Measurements from ENCODE around the gene SLC22A12. TPM values are rescaled to one million over a fixed set of nuclear protein-coding genes. Genes with fewer than 3 reads are reported as not detected.

Gene SLC22A12
- polyA plus RNA-seq, 3 donors = 3.4 to 4.0 (median 3.6) TPM

GRCh38 chr11:64562723-64563351 is 28.2 kb upstream of the SLC22A12 start:
- DNase-seq (ENCODE audit: low read depth in 3 of 3, low spot score in 2 of 3) = no peak

GRCh38 chr11:64563966-64564365 is 27.1 kb upstream of the SLC22A12 start:
- no peak for DNase-seq (ENCODE audit: low read depth in 3 of 3, low spot score in 2 of 3)

- DNase-seq (ENCODE audit: low read depth in 3 of 3, low spot score in 2 of 3) = no peak
Measured at GRCh38 chr11:64564419-64564818, 26.6 kb upstream of the SLC22A12 start.

GRCh38 chr11:64564947-64565889 is 25.8 kb upstream of the SLC22A12 start:
- no peak for DNase-seq (ENCODE audit: low read depth in 3 of 3, low spot score in 2 of 3)

GRCh38 chr11:64566042-64566914 is 24.7 kb upstream of the SLC22A12 start:
- peak in 2 of 3 donors; percentile 68 to 69 for DNase-seq (ENCODE audit: low read depth in 3 of 3, low spot score in 2 of 3)

- no peak for DNase-seq (ENCODE audit: low read depth in 3 of 3, low spot score in 2 of 3)
Measured at GRCh38 chr11:64566915-64567891, 23.8 kb upstream of the SLC22A12 start.

GRCh38 chr11:64568041-64568571 is 22.9 kb upstream of the SLC22A12 start:
- no peak for DNase-seq (ENCODE audit: low read depth in 3 of 3, low spot score in 2 of 3)

- no peak for DNase-seq (ENCODE audit: low read depth in 3 of 3, low spot score in 2 of 3)
Measured at GRCh38 chr11:64568584-64569140, 22.4 kb upstream of the SLC22A12 start.

- no peak for DNase-seq (ENCODE audit: low read depth in 3 of 3, low spot score in 2 of 3)
Measured at GRCh38 chr11:64569300-64569970, 21.6 kb upstream of the SLC22A12 start.

GRCh38 chr11:64570341-64570740 is 20.7 kb upstream of the SLC22A12 start:
- DNase-seq (ENCODE audit: low read depth in 3 of 3, low spot score in 2 of 3) = no peak

- DNase-seq (ENCODE audit: low read depth in 3 of 3, low spot score in 2 of 3) = no peak
Measured at GRCh38 chr11:64571050-64571409, 20.0 kb upstream of the SLC22A12 start.

- no peak for DNase-seq (ENCODE audit: low read depth in 3 of 3, low spot score in 2 of 3)
Measured at GRCh38 chr11:64571410-64572091, 19.5 kb upstream of the SLC22A12 start.

- no peak for DNase-seq (ENCODE audit: low read depth in 3 of 3, low spot score in 2 of 3)
Measured at GRCh38 chr11:64572143-64572542, 18.9 kb upstream of the SLC22A12 start.

GRCh38 chr11:64577202-64577601 is 13.8 kb upstream of the SLC22A12 start:
- DNase-seq (ENCODE audit: low read depth in 3 of 3, low spot score in 2 of 3) = no peak

GRCh38 chr11:64580412-64580811 is 10.6 kb upstream of the SLC22A12 start:
- DNase-seq (ENCODE audit: low read depth in 3 of 3, low spot score in 2 of 3) = no peak

GRCh38 chr11:64581057-64581523 is 9.9 kb upstream of the SLC22A12 start:
- no peak for DNase-seq (ENCODE audit: low read depth in 3 of 3, low spot score in 2 of 3)

GRCh38 chr11:64582885-64583284 is 8.1 kb upstream of the SLC22A12 start:
- DNase-seq (ENCODE audit: low read depth in 3 of 3, low spot score in 2 of 3) = no peak

Measured in right renal cortex interstitium (tissue), 3 donors.